Islet precursor cell (in vitro differentiated cells): ENCODE data around the gene SNTG2.

Source experiments
- DNase-seq: peaks from one replicate; pipeline ENCODE4 v3.0.0-alpha.2; 2018

The SNTG2 gene

DNA sequence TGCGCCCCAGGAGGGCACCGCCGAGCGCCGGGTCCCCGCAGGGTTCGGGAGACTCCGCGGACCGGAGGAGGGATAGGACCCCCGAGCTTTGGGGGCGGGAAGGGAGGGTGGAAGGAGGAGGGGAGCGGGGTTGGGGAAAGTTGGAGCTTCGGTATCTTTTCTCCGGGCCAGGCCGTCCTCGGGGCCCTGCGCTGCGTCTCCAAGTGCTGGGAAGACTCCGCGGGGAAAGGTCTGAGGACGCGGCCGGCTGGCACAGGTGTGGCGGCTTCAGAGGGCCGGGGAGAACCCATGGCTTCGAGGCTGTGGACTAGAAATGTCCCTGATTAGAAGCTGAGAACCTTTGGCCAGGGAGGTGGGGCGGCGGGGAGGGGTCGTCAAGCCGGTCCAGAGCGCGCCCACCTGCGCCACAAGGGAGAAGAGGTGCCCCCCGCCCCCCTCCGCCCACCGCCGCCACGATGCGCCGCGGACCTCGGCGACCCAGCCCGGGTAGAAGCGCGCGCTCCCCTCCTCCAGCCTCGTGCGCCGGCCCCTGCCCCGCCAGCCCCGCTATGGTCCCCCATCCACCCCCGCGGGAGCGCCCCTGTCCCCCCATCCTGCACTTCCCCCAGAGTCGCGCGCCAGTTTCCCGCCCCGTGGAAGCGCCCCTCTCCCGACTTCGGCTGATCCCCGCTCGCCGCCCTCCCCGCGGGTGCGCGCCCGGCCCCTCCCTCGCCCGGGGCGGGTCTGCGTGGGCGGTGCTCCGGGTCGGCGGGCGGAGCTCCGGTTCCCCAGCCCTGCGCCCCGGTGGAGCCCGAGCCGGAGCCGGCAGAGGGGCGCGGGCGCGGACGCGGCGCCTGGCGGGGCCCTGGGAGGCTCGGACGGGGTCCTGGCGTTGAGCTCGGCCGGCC lies at the start of gene SNTG2:
Gene SNTG2 (plus strand): TSS at position 770 of the 887 bp plus-strand sequence. CDS start 148 bp downstream, outside the sequence.
- DNase-seq, result no peak

DNA sequence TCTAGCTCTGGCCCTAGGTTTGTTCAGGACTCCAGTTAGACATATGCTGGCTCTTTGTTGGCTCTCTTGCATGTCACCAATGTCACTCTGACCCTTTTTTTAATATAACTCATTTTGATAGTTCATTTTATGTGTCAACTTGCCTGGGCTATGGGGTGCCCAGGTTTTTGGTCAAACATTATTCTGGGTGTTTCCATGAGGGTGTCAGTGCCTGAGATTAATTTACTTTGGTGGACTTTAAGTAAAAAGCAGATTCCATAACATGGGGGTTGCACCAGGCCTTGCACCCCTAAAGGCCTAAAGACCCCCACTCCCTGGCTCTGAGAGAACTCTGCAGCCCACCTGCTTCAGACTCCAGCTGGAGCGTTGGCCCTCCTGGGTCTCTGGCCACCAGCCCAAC lies 48.1 kb upstream of the SNTG2 start:
- peak; percentile 9 for DNase-seq

DNA sequence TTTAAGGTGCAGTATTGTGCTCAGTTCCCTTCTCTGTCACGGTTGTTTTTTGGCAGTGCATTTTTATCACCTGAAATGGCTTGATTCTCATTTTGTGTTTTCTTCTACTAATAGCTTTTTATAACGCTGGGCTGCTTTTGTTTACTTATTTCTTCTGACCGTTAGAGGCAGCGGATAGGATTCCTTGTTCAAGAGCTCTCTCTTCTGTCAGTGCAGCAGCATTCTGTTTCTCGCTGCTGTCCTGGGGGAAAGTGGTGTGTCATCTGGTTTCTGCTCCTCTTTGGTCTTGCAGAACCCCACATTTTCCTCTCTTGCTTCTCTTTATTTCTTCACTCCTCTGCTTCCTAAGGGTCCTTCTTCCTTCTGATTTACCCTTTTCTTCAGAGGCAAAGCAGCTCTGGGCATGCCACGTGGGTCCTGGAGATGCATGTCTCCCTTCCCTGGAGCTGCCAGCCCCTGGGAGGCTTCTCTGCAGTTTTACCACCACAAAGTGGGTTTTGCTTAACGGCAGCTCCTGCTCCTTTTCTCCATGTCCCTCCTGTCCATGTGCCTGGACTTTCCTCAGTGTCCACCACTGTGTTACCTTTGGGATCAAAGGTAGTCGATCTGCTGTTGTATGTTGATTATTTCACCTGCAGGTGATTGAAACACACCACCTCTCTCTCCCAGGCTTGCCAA lies 47.3 kb upstream of the SNTG2 start:
- DNase-seq, result peak; percentile 43

DNA sequence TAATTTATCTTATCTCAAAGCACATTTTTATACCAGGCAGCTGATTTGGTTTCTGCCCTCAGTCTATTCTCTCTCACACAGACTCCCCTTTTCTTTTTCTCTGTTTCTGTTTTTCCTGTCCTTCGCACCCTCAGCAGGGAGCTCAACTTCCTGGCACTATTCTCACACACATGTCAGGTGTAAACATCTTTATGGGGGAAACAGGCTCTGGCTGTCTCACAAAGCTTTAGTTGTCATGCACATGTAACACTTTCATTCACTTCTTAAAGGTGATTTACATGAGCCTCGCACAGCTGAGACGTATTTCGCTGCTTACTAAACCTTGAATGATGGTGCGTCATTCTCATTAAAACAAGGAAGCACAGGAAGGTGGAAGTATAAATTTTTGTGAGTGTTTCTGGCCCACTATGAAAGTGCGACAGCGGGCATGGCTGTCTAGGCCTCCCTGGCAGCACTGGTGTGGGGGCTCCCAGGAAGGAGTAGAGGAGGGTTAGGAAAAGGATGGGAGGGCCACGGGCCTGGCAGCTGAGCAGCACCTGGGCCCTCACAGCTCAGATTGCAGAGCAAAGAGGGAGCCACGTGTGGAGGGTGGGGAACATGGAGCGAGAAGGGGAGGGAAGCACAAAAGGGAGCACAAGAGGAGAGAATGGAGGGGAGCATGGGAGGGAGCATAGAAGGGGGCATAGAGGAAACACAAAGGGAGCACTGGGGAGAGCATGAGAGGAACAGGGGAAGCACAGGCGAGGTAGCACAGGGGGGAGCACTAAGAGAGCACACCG lies 46.2 kb upstream of the SNTG2 start:
- no peak for DNase-seq

DNA sequence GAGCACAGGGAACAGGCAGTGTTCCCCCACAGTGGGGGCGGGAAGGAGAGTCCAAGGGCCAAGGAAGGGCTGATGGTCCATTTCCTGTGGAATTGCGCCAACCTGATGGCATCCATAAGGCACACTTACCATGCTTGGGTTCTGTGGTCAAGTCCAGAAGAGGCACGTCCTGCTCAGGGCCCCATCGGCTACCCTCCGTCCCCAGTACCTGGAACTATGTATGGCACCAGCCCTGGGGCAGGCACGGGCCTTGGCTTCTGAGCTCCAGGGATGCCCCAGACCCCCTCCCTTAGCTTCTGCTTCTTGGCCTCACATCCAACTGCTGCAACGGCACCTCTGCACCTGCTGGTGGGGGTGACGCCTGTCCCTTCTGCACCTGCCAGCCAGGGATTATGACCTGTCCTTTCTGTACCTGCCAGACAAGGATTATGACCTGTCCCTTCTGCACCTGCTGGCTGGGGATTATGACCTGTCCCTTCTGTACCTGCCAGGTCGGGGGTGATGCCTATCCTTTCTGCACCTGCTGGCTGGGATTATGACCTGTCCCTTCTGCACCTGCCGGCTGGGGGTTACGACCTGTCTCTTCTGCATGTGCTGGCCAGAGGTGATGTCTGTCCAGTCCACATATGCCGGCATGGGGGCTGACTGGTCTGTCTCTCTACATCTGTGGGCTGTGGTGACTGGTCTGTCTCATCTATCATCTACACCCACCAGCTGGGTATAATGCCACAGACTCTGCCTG lies 45.4 kb upstream of the SNTG2 start:
- DNase-seq, result peak; percentile 32

DNA sequence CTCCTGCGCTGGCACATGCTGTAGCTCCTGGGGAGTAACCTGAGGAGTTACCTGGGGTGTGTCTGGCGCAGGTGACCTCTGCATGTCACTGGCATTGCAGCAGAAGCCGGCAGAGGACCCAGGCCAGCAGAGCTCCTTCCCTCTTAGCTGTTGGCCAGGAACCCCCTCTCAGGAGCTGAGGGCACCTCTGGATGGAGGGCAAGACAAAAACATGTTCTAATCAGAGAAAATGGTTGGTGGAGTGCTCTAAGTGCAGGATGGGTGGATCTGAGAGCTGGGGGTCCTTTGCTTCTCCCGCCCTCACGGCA lies 44.9 kb upstream of the SNTG2 start:
- no peak for DNase-seq

DNA sequence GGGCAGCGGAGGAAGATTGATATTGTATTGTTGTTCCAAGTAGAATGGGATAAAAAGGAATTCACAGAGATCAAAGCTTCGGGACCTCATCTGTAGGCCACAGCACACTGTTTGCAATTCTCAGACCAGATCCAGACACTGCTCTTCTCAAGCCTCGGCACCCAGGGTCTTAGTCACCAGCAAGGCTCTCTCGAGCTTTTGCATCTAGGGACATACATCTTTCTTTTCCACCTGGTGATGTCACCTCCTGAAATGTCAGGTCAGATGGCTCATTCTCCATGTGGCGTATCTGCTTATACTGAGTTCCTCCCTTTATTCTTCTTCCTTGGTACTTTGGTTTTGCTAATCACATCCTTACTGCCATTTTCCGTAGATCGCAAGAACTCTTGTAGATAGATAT lies 42.9 kb upstream of the SNTG2 start:
- DNase-seq, result peak; percentile 58

DNA sequence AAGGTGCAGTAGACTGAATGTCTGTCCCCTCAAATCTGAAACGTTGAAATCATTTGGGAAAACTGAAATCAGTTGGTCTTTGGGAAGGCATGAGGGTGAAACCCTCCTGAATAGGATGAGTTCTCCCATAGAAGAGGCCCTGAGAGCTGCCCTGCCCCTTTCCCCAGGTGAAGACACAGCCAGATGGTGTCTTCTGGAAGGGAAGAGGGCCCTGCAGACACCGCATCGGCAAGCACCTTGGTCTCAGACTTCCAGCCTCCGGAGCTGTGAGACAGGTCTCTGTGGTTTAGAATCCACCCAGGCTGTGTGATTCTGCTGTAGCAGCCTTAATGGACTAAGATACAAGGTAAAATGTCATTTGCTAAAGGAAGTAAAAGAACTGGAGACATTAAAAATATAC lies 42.1 kb upstream of the SNTG2 start:
- peak; percentile 8 for DNase-seq

DNA sequence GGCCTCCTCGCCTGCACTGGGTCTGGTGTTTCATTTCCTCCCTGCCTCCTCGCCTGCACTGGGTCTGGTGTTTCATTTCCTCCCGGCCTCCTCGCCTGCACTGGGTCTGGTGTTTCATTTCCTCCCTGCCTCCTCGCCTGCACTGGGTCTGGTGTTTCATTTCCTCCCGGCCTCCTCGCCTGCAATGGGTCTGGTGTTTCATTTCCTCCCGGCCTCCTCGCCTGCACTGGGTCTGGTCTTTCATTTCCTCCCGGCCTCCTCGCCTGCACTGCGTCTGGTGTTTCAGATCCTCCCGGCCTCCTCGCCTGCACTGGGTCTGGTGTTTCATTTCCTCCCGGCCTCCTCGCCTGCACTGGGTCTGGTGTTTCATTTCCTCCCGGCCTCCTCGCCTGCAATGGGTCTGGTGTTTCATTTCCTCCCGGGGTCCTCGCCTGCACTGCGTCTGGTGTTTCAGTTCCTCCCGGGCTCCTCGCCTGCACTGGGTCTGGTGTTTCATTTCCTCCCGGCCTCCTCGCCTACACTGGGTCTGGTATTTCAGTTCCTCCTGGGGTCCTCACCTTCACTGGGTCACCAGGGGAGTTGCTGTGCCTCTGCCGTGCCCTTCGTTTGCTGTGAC lies 40.8 kb upstream of the SNTG2 start:
- peak; percentile 29 for DNase-seq

DNA sequence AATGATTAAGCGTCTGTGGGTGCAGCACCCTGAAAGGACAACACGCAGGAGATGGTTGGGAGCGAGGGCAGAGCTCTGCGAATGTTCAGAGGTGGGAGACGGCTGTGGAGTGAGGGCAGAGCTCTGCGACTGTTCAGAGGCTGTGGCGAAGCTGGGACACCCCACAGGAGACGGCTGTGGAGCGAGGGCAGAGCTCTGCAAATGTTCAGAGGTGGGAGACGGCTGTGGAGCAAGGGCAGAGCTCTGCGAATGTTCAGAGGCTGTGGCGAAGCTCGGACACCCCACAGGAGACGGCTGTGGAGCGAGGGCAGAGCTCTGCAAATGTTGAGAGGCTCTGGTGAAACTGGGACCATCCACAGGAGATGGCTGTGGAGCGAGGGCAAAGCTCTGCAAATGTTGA lies 40.0 kb upstream of the SNTG2 start:
- DNase-seq, result peak; percentile 42

DNA sequence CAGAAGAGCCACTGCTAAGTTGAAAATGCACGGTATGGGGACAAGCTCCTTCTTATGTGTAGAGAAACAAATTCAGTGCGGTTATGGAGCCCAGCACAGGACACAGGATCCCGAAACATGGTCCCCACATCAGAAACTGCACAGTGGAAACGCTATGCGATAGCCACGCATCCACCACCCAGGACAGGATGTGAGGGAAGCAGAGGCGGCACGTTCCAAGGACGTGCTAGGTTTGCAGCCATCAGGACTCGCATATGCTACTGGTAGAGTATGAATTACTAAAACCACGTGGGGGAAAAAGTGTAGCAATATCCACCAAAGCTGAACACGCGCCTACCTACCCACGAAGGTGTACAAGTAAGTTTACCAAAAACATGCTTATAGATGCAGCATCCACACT lies 34.7 kb upstream of the SNTG2 start:
- no peak for DNase-seq

DNA sequence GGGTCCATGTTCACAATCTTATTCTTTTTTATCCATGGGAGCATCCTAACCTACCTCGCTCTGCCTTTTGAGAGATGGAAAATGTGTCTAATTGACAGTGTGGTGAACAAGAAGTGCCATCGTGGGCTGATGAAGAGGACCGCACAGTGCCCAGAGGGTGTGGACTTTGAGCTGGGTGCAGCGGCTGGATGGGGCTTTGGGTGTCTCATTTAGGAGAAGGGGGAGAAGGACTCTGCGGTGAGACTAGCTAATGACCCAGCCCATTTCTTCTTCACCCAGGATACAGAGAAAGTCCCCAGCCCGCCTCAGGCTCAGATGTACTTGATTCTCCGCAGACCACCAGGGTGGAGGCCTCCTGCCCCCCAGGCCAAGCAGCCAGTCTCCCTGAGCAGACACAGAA lies 33.7 kb upstream of the SNTG2 start:
- no peak for DNase-seq

DNA sequence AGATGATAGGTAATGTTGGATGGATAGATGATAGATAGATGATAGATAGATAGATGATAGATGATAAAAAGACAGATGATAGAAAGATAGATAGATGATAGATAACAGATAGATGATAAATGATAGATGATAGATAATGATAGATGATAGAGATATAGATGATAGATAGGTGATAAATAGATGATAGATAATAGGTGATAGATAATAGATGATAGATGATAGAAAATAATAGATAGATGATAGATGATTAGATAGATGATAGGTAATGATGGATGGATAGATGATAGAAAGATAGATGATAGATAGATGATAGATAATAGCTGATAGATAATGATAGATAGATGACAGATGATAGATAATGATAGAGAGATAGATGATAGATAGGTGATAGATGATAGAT lies 31.0 kb upstream of the SNTG2 start:
- DNase-seq, result no peak

DNA sequence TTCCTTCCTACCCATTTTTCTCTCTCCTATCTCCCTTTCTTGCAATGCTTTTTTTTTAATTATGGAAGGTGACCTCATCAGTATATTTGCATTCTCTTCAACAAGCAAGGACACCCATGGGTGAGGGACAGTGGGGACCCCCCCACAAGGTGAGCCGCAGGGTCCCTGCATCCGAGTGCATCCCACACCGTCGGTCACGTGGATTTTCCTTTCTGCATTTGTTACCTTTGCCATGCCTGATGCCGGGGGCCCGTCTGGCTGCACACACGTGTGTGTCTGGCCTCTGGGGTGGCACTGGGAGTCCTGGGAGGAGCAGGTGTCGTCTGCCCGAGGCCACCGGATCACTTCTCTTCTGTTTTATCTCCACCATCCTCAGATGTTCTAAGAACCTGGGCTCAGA lies 30.1 kb upstream of the SNTG2 start:
- no peak for DNase-seq

DNA sequence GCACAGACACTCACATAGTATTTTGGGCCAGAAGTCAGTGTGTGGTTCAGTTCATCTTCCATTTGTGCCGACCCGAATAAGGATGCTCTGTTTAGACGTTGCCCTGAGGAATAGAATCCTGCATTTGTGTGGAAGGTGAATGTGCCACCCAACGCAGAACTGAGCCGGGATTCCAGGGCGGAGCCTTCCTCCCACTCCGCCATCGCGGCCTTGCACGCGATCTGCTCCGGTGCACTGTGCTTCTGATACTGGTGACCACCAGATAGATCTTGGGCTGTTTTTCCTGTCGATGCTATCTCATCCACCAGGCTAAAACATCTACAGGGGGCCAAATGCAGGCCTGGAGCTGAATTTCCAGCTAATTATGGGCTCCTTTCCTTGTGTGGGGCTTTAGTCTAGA lies 29.6 kb upstream of the SNTG2 start:
- DNase-seq, result no peak

DNA sequence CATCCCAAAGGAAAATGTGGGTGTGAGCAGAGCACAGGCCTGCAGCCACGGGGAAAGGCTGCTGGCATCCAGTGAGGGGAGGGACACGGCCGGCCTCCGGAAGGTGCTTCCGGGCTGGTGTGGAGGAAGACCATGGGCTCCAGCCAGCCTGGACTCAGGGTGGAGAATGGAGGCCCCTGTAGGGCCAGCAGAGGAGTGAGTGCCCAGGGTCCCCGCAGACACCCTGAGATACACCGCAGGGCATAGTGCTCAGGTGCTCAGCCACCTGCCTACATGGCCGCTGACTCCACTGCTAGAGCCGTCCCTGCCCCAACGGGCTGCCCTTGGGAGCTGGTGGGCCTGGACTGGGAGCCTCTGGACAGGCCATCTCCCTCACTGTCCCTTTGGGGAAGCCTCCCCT lies 28.5 kb upstream of the SNTG2 start:
- no peak for DNase-seq

DNA sequence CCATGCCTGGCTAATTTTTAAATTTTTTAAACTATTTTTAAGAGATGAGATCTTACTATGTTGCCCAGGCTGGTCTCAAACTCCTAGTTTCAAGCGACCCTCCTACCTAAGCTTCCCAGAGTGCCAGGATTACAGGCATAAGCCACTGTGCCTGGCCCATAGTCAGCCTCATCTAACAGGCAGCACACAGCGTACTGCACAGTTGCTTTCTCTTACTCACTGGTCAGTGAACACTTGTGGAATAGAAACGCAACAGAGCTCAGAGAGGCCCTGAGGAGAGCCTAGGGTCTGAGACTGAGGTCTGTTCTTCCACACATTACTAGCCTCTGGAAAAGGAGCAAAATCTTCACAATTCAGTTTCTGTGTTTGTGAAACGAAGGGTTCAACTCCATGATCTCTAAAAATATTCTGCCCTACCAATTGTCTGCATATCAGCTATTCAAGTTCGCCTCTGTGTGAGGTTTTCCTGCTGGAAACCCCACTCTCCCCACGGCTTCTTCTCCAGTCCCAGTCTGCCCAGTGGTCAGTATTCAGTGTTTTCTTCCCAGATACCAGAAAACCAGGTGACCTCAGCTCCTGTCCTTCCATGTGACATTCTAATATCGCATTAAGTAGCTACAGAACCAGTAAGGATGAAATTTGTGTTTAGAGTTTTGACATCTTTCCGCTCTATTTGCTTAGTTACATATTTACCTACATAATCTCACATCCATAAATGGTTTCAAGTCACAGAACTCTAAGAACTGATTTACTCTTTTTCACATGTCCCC lies 26.6 kb upstream of the SNTG2 start:
- DNase-seq, result no peak

DNA sequence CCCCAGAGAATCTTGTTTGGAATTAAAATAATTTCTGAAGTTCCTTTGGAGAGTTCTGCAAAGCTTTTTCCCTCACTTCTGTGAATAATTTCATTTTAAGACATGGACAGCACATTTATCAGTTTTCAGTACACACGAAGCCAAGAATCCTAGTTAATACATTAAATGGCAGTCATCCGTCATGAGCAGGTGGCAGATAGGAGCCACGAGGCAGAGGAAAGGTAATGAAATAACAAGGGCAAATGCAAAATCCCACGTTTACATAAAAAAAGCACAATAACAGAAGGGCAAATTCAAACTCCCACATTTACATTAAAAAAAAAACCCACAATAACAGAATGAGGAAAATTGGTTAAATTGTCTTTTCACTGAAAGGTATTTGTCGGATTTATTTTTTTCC lies 25.9 kb upstream of the SNTG2 start:
- DNase-seq, result no peak

DNA sequence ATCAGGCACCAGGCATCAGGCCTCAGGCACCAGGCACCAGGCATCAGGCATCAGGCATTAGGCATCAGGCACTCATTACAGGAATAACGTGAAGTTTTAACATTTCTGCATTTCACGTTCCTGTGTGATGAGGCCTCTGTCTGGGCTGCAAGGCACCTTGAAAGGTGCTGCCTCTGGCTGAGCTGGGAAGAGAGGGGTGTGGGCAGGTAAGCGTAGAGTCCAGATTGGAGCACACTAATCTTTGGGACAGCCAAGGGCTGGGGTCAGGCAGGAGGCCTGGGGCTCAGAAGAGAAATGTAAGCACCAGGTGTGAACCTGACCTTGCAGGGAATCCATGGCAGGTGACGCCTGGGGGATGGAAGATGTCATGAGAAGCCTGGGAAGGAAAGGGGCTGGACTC lies 25.3 kb upstream of the SNTG2 start:
- DNase-seq, result peak; percentile 79

DNA sequence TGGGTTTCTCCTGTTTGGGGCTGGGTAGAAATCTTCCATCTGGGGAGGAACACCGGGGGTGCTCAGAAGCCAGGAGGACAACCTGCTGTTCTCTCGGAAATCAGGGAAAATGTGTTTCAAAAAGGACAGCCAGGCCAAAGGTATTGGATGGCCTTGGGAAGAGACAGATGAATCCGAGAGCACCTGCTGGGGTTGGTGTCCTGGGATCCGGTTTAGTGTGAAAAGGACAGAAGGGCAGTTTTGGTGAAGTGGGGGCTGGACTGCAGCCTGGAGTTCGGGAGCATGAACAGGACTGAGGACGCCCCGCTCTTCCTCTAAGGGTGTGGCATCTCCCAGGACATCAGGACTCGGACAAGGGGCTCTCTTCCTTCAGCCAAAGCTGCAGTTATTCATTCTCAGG lies 24.9 kb upstream of the SNTG2 start:
- no peak for DNase-seq

DNA sequence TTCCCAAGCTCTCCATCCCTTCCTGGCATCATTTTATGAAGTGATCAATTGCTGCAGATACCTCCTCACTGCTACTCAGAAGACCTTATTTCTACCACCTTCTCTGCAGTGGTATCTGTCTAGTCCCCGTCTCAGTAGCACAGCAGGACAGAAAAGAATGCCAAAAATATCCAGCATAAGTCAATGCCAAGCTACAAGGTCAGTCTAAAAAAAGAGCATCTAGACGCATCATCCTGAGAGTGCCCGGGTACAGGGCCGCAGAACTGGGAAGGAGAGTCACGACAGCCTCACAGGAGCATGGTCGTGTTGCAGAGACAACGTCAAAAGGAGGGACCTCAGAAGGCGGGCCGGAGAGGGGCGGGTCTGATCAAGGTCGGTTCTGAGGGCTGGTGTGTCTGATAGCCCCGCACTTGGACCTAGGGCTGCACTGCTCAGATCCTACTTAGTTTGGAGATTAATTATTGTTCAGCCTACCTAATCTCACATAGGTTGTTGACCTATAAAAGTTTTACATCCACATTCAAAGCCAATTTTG lies 24.3 kb upstream of the SNTG2 start:
- DNase-seq, result no peak

DNA sequence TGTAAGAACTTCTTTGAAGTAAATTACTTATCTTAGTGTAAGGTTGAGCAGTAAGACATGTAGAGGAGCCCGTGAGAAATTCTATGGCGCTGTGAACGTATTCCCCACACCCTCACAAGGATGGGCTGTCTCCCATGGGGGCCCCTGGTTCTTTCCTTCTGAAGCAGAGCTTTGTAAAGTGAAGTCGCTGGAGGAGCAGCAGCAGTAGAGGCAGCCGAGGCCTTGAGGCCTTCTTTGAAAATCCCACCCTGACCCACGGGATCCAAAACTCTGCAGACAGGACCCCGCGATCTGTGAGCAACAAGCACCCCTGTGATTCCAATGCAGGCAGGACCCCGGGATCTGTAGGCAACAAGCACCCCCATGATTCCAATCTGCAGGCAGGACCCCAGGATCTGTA lies 23.8 kb upstream of the SNTG2 start:
- no peak for DNase-seq
